ENCODE data around the gene SELE. TPM values are rescaled to one million over a fixed set of nuclear protein-coding genes. Genes with fewer than 3 reads are reported as not detected.

The SELE gene
- total and polyA plus RNA-seq, 9 of the 15 experiments (the other 6 are each of a cell fraction or from before 2014, with no cell fraction given) = 0.08 TPM; not detected in 8

DNA sequence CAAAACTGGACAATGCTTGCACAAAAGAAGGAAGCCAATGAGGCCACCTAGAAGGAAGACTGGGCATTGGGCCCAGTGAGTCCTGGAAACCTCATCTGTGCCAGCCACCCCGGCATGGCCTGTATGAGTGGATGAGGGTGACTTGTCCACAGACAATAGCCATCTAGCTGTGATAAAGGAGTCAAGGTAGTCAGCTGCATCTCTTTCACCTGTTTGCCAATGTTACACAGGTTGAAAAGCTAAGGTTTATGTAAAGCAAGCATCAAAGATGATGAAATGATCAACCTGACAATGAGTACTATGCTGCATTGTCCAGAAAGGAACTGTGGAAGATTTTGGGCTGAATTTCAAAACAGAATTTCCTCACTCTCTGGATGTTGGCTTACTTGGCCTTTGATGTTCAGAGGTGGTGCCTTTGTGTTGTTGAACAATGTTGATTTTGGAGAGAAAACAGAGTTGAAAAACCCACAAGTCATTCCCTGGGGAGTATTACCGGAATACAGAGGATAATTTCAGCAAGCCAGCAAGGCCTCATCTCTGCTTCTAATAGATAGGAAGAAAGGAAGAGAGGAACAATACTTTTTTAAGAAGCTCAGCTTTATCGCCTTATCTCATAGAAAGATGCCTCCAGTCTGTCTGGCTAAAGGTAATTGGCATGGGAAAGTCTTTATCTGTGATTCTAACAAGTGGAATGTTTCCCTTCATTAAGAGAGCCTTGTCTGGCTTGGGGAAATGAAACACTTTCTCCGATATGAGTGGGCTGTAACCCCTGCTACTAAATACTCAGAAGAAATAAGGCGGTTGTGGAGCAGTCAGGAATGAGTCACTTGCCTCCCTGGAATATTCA, 11.4 kb upstream of the SELE start:
- Histone ChIP-seq H3K27ac (ENCODE audit: extremely low read depth, low read depth, low read length) (no peak overlapping the region), H3K9me1 (ENCODE audit: control insufficient read depth, insufficient read depth, low read length) (no peaks in the 10 kb centered on the region), H3K27me3 (ENCODE audit: control insufficient read depth in 2 of 2, insufficient read depth in 2 of 2, low read length in 2 of 2) (no peaks in the 10 kb centered on the region), H3K9me3 (replicated peaks; ENCODE audit: control insufficient read depth, insufficient read depth, low read depth, low read length) (no peaks in the 10 kb centered on the region), H2AFZ (ENCODE audit: low read depth, low read length) (no peak overlapping the region), H3K79me2 (ENCODE audit: control insufficient read depth, insufficient read depth, low read length) (no peaks in the 10 kb centered on the region), H3K4me2 (ENCODE audit: insufficient read depth, low read length) (no peak overlapping the region), H4K20me1 (replicated peaks; ENCODE audit: control insufficient read depth, insufficient read depth, low read length) (no peaks in the 10 kb centered on the region), H3K4me1 (replicated peaks in 1 of 2; ENCODE audit: control insufficient read depth in 2 of 2, insufficient read depth in 2 of 2, low read length in 2 of 2) (no peaks in the 10 kb centered on the region), H3K9ac (ENCODE audit: insufficient read depth in 1 of 2, low read depth in 2 of 2, low read length in 2 of 2) (no peak overlapping the region), H3K36me3 (ENCODE audit: control insufficient read depth, insufficient read depth, low read length) (no peaks in the 10 kb centered on the region), H3K4me3 (no peak overlapping the region)
- POLR2A ChIA-PET = no interaction called here
- 1% methylated on average over 5 of the region's 5 CpGs for WGBS (ENCODE audit: insufficient coverage, low coverage, missing lambda C conversion rate)
- intact Hi-C loops (cut with micrococcal nuclease) (no loop called here), in situ Hi-C loops (cut with MboI) (no loop called here)
- no peak for DNase-seq (ENCODE audit: extremely low read depth in 1 of 4, low spot score in 3 of 4)
- no peak for FAIRE-seq
- no TSS peak for BruUV-seq (replicated peaks)
- TF ChIP-seq TCFL5 (CRISPR knock-in tag; conservative IDR thresholded peaks at IDR 0.05) = no peak
- CTCF ChIA-PET (ENCODE audit: low intra/inter-chr PET ratio) = no interaction called here
- no peak for ATAC-seq

DNA sequence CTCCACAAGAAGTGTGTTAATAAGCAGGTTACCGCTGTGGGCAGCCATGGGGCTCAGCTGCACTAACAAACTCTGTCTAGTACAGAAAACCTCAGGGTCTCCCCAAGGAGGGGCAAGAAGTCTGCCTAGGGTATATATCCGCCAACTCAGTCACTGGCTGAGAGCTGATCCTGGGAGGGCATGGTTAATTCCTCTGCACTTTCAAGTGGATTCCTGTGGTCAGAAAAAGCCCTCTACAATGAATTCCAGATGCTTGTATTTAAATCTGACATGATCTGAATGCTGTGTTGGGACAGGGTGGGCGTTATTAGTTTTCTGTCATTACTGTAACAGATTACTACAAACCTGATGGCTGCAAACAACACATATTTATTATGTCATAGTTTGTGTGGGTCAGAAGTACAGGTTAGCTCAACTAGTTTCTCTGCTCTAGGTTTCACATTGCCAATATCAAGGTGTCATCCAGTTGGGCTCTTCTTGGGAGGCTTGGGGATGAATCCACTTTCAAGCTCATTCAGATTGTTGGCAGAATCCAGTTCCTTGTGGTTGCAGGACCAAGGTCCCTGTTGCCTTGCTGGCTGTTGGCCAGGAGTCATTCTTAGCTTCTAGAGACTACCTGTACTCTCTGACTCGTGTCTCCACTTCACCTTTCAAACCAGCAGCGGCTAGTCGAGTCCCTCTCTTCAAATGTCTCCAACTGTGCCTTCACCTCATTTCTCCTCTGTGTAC, 8.0 kb upstream of the SELE start:
- BruUV-seq (replicated peaks) = no TSS peak
- ATAC-seq (no peak), FAIRE-seq (no peak), DNase-seq (ENCODE audit: extremely low read depth in 1 of 4, low spot score in 3 of 4) (no peak)
- Histone ChIP-seq H3K9me3 (replicated peaks; ENCODE audit: control insufficient read depth, insufficient read depth, low read depth, low read length) (no peaks in the 10 kb centered on the region), H3K9me1 (ENCODE audit: control insufficient read depth, insufficient read depth, low read length) (no peaks in the 10 kb centered on the region), H3K4me2 (ENCODE audit: insufficient read depth, low read length) (no peak overlapping the region), H3K36me3 (ENCODE audit: control insufficient read depth, insufficient read depth, low read length) (no peaks in the 10 kb centered on the region), H3K4me1 (replicated peaks in 1 of 2; ENCODE audit: control insufficient read depth in 2 of 2, insufficient read depth in 2 of 2, low read length in 2 of 2) (no peaks in the 10 kb centered on the region), H3K27ac (ENCODE audit: extremely low read depth, low read depth, low read length) (no peak overlapping the region), H3K79me2 (ENCODE audit: control insufficient read depth, insufficient read depth, low read length) (no peaks in the 10 kb centered on the region), H2AFZ (ENCODE audit: low read depth, low read length) (no peak overlapping the region), H4K20me1 (replicated peaks; ENCODE audit: control insufficient read depth, insufficient read depth, low read length) (no peaks in the 10 kb centered on the region), H3K4me3 (no peak overlapping the region), H3K9ac (ENCODE audit: insufficient read depth in 1 of 2, low read depth in 2 of 2, low read length in 2 of 2) (no peak overlapping the region), H3K27me3 (ENCODE audit: control insufficient read depth in 2 of 2, insufficient read depth in 2 of 2, low read length in 2 of 2) (peaks cover 0 to 6% of the 10 kb centered on the region in 2 experiments; a peak in 1 of 5 replicates)
- CTCF ChIA-PET (ENCODE audit: low intra/inter-chr PET ratio) = interaction anchor here (0.6 kb wide), 1 partner anchor 39 kb away, joined by 3 read pairs; no protein-coding TSS in a partner anchor
- 0% methylated on average over 6 of the region's 6 CpGs for WGBS (ENCODE audit: insufficient coverage, low coverage, missing lambda C conversion rate)
- POLR2A ChIA-PET = no interaction called here
- intact Hi-C loops (cut with micrococcal nuclease) (no loop called here), in situ Hi-C loops (cut with MboI) (no loop called here)
- TF ChIP-seq KLF13 (tag; IDR thresholded peaks at IDR 0.05; ENCODE audit: borderline replicate concordance, low read depth) (no peak), NBN (IDR thresholded peaks at IDR 0.05; ENCODE audit: low read depth) (no peak)

Data from K562 (cell line).